ENCODE results near the gene TIE1.

DNA sequence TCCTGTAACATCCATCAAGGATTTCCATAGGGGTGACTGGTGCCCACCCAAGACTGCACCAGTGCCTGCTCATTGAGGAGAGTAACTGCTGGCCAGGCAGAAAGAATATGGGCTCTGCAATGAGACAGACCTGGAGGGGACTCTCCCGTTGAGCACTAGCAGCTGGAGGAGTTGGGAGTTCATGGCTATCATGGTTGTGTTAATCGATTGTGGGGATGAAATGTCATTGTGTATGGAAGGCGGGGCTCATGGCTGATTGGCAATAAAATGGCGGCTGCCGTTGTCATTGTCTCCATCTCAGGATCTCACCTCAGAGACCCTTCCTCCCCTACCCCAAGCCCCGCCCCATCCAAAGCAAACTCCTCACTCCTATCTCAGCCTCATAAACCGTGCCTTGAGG lies 27.1 kb upstream of the TIE1 start:
- TF ChIP-seq, protein P1, sequence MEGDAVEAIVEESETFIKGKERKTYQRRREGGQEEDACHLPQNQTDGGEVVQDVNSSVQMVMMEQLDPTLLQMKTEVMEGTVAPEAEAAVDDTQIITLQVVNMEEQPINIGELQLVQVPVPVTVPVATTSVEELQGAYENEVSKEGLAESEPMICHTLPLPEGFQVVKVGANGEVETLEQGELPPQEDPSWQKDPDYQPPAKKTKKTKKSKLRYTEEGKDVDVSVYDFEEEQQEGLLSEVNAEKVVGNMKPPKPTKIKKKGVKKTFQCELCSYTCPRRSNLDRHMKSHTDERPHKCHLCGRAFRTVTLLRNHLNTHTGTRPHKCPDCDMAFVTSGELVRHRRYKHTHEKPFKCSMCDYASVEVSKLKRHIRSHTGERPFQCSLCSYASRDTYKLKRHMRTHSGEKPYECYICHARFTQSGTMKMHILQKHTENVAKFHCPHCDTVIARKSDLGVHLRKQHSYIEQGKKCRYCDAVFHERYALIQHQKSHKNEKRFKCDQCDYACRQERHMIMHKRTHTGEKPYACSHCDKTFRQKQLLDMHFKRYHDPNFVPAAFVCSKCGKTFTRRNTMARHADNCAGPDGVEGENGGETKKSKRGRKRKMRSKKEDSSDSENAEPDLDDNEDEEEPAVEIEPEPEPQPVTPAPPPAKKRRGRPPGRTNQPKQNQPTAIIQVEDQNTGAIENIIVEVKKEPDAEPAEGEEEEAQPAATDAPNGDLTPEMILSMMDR (conservative IDR thresholded peaks at IDR 0.05 in 1 of 2, IDR thresholded peaks at IDR 0.05 in 1 of 2; ENCODE audit: low read depth in 1 of 2, low read length in 2 of 2): no peak
- no peak for TF ChIP-seq EZH2 (IDR thresholded peaks at IDR 0.05; ENCODE audit: low read length, missing control alignments)
